Measurements from ENCODE around the gene ADGRG2.
"Not testable (repeated sequence)": the region's sequence is repeated elsewhere in the genome, so short reads cannot be mapped to it uniquely, and the experiment has no call there.

Gene ADGRG2

DNA sequence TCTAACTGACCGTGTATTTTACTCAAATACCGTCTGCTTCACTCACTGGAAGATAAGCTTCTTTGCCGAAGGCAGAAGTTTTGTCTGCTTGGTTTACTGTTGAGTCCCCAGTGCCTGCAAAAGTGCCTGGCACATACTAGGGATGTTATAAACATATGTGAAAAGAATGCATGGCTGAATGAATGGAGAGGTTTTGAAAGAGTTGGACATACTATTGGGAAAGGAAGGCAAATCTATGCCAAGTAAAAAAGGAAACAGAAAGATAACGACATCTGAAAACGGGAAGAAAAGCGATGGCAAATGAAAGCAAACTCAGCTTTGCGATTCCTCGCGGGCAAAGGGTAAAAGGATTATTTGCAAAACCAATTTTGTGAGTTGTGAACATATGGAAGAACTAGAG lies 21.7 kb downstream of the ADGRG2 start:
- Mint-ChIP-seq H3K9me3 (no peaks in the 10 kb centered on the region), H3K4me1 (ENCODE audit: low read depth) (no peaks in the 10 kb centered on the region), H3K27me3 (peaks cover 1% of the 10 kb centered on the region), H3K27ac (no peak overlapping the region), H3K4me3 (no peak overlapping the region), H3K36me3 (ENCODE audit: low read depth) (no peaks in the 10 kb centered on the region)
- intact Hi-C loops (cut with micrococcal nuclease) = no loop called here

DNA sequence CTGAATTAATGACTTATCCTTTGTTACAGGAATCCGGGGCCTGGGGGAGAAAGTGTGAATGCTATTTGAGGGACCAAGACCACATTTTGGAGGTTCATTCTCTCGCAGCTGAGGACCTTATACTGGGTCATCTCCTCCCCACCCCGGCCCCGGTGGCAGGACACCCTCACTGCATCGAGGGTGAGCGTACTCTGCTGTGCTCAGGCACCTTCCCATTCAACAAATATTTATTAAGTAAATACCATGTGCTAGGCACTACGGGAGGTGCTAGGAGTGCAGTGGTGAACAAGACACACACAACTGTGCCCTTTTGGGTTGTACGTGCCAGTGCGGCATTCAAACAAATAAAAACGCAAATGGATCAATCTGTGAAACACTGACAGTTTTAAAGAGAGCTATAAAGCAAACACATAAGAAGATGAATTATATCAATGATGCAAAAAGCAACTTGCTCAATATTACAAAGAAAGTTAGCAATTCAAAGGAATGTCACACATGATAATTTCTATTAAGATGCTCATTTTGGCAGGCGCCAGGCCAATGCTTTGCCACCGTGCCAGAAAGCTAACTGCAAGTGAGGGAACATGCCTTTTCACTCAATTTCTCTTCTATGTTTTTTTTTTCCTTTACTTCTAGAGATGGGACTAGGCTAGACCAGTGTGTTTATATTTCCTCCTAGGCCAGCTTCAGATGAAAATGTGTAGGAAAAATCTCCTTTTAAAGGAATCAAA lies 24.6 kb downstream of the ADGRG2 start:
- no peaks in the 10 kb centered on the region for H3K36me3 Mint-ChIP-seq (ENCODE audit: low read depth)
- peaks cover 1% of the 10 kb centered on the region for H3K27me3 Mint-ChIP-seq
- no peak overlapping the region for H3K27ac Mint-ChIP-seq
- no peak overlapping the region for H3K4me3 Mint-ChIP-seq
- no peaks in the 10 kb centered on the region for H3K4me1 Mint-ChIP-seq (ENCODE audit: low read depth)
- intact Hi-C loops (cut with micrococcal nuclease) = no loop called here
- H3K9me3 Mint-ChIP-seq = no peaks in the 10 kb centered on the region

GRCh38 chrX:19096586-19096985 lies 25.7 kb downstream of the ADGRG2 start:
- Mint-ChIP-seq H3K9me3 (no peaks in the 10 kb centered on the region), H3K36me3 (ENCODE audit: low read depth) (no peaks in the 10 kb centered on the region), H3K4me1 (ENCODE audit: low read depth) (no peaks in the 10 kb centered on the region), H3K27me3 (peaks cover 1% of the 10 kb centered on the region), H3K27ac (no peak overlapping the region), H3K4me3 (no peak overlapping the region)
- intact Hi-C loops (cut with micrococcal nuclease) = no loop called here

DNA sequence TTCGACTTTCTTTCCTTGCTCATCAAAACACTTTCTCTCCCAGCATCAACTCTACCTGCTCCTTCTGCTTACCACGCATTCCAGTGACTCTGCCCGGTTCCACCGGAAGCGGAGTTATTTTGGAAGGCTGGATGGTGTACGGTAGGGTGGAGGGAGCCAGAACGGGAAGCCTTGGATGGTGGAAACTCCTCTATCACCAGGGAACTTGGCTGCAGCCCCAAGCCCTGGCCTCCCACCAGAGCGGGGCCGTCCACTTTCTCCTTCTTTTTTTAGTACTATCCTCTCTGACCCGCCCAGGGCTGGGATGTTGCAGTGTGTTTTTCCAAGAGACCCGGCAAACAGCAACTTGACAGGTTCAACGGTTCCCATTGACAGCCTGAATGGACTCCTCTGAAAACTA lies 27.6 kb downstream of the ADGRG2 start:
- Mint-ChIP-seq H3K27me3 (peaks cover 1% of the 10 kb centered on the region), H3K9me3 (peaks cover 14% of the 10 kb centered on the region), H3K4me3 (no peak overlapping the region), H3K4me1 (ENCODE audit: low read depth) (no peaks in the 10 kb centered on the region), H3K36me3 (ENCODE audit: low read depth) (no peaks in the 10 kb centered on the region), H3K27ac (no peak overlapping the region)
- intact Hi-C loops (cut with micrococcal nuclease) = no loop called here

- intact Hi-C loops (cut with micrococcal nuclease) = no loop called here
- peaks cover 4% of the 10 kb centered on the region for H3K4me1 Mint-ChIP-seq (ENCODE audit: low read depth)
- no peaks in the 10 kb centered on the region for H3K36me3 Mint-ChIP-seq (ENCODE audit: low read depth)
- no peaks in the 10 kb centered on the region for H3K27me3 Mint-ChIP-seq
- H3K27ac Mint-ChIP-seq = no peak overlapping the region
- no peak overlapping the region for H3K4me3 Mint-ChIP-seq
- H3K9me3 Mint-ChIP-seq = peaks cover 19% of the 10 kb centered on the region
Observed at GRCh38 chrX:19091596-19091995, 30.7 kb downstream of the ADGRG2 start.

DNA sequence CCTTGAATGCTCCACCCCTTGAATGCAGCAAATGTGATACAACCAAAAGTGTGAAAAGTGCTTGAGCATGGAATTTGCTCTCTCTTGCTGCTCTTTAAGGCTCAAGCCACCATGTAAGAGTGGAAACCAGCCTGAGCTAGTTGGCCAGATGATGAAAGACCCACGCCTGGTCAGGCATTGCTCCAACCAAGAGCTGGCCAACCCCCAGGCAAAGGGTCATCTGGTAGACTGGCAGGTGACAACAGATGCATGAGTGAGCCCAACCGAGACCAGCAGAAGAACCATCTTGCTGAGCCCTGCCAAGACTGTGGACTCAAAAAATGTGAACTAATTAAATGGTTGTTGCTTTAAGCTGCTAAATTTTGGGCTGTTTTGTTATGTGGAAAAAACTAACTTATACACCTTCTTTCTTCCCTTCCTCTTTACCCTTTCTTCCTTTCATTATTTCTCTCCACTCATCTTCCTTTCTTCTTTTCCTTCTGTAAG lies 32.7 kb downstream of the ADGRG2 start:
- Mint-ChIP-seq H3K9me3 (peaks cover 19% of the 10 kb centered on the region), H3K27me3 (no peaks in the 10 kb centered on the region)
- intact Hi-C loops (cut with micrococcal nuclease) = no loop called here

DNA sequence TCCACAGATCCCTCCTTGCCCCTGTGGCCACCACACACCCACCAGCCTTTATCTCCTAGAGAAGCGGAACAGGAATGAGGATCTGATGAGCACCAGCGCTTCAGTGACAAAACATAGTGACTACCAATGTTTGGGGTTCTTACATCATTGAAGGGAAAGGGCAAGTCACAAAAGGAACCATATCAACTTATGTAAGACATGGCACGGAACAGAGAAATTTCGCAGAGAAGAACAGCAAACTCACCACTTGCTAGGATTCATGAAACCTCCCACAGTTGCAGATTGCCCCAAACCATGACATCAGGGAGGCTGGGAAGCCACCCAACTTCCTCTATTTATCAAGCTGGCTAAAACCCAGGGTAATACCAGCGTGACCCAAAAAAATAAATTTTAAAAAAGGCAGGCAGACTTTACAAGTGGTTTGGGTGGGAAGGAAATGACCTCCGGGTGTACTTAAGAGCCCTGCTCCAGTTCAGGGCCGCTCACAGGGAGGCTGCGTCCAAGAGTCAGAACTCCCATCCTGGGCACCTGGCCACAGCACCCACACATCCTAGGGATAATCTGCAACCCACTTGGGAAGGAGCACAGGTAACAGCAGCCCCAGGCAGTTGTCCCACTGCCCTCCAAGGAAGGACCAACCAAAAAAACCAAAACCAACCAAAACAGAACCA lies 36.0 kb downstream of the ADGRG2 start:
- H3K27ac Mint-ChIP-seq = no peak overlapping the region
- no peaks in the 10 kb centered on the region for H3K36me3 Mint-ChIP-seq (ENCODE audit: low read depth)
- H3K27me3 Mint-ChIP-seq = no peaks in the 10 kb centered on the region
- peaks cover 19% of the 10 kb centered on the region for H3K9me3 Mint-ChIP-seq
- intact Hi-C loops (cut with micrococcal nuclease) = no loop called here
- H3K4me1 Mint-ChIP-seq (ENCODE audit: low read depth) = peaks cover 12% of the 10 kb centered on the region
- no peak overlapping the region for H3K4me3 Mint-ChIP-seq

More for the DNA sequence above, 32.7 kb downstream of the ADGRG2 start:
- H3K4me3 Mint-ChIP-seq = no peak overlapping the region
- H3K4me1 Mint-ChIP-seq (ENCODE audit: low read depth) = peaks cover 12% of the 10 kb centered on the region
- no peak overlapping the region for H3K27ac Mint-ChIP-seq
- H3K36me3 Mint-ChIP-seq (ENCODE audit: low read depth) = no peaks in the 10 kb centered on the region

- H3K27ac Mint-ChIP-seq = no peak overlapping the region
- no peaks in the 10 kb centered on the region for H3K27me3 Mint-ChIP-seq
- H3K9me3 Mint-ChIP-seq = peaks cover 13% of the 10 kb centered on the region
- H3K4me1 Mint-ChIP-seq (ENCODE audit: low read depth) = peaks cover 12% of the 10 kb centered on the region
- H3K4me3 Mint-ChIP-seq = no peak overlapping the region
- intact Hi-C loops (cut with micrococcal nuclease) = no loop called here
- H3K36me3 Mint-ChIP-seq (ENCODE audit: low read depth) = no peaks in the 10 kb centered on the region
Observed at GRCh38 chrX:19085666-19086065, 36.6 kb downstream of the ADGRG2 start.

DNA sequence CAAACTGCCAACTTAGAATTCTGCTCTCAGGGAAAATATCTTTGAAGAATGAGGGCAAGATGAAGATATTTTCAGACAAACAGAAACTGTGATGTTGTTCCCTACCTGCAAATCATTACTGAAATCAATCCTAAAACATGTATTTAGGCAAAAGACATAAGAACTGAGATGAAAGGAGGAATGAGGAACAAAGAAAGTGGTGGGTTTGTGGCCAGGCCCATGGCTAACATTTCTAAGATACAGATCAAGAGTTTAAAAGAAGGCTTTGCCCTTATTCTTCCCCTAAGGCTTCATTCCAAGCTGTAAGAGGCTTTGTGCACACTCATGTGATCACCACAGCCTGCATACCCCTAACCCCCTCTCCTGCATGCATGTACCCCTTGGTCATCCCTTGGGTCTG lies 46.5 kb downstream of the ADGRG2 start:
- no peak overlapping the region for H3K27ac Mint-ChIP-seq
- no peaks in the 10 kb centered on the region for H3K36me3 Mint-ChIP-seq (ENCODE audit: low read depth)
- intact Hi-C loops (cut with micrococcal nuclease) = no loop called here
- H3K9me3 Mint-ChIP-seq = no peaks in the 10 kb centered on the region
- H3K4me1 Mint-ChIP-seq (ENCODE audit: low read depth) = no peaks in the 10 kb centered on the region
- H3K27me3 Mint-ChIP-seq = no peaks in the 10 kb centered on the region
- H3K4me3 Mint-ChIP-seq = no peak overlapping the region

DNA sequence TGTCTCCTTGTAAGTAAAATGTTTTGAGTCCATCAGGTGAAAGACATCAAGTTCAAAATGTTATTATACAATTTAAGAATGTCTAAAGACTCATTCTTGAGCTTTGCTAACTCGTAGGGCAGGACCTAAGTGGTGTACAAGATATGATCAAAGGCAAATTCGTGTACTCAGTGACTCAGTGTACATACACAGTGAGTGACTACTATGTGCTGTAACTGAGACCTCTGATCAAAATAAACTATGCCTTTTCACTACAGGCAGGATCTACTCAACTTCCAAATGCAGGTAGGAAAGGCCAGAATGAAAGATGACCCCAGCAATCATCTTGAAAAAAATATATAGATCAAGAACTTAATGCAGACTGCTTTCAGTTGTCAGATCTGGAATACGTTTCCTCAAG lies 49.9 kb downstream of the ADGRG2 start:
- Mint-ChIP-seq H3K27me3 (no peaks in the 10 kb centered on the region), H3K27ac (no peak overlapping the region), H3K4me1 (ENCODE audit: low read depth) (no peaks in the 10 kb centered on the region), H3K4me3 (no peak overlapping the region), H3K9me3 (no peaks in the 10 kb centered on the region), H3K36me3 (ENCODE audit: low read depth) (no peaks in the 10 kb centered on the region)
- intact Hi-C loops (cut with micrococcal nuclease) = no loop called here

GRCh38 chrX:19070555-19070994 lies 51.7 kb downstream of the ADGRG2 start:
- intact Hi-C loops (cut with micrococcal nuclease) = no loop called here
- Mint-ChIP-seq H3K9me3 (no peaks in the 10 kb centered on the region), H3K4me1 (ENCODE audit: low read depth) (no peaks in the 10 kb centered on the region), H3K27me3 (no peaks in the 10 kb centered on the region), H3K36me3 (ENCODE audit: low read depth) (no peaks in the 10 kb centered on the region), H3K27ac (no peak overlapping the region), H3K4me3 (no peak overlapping the region)

DNA sequence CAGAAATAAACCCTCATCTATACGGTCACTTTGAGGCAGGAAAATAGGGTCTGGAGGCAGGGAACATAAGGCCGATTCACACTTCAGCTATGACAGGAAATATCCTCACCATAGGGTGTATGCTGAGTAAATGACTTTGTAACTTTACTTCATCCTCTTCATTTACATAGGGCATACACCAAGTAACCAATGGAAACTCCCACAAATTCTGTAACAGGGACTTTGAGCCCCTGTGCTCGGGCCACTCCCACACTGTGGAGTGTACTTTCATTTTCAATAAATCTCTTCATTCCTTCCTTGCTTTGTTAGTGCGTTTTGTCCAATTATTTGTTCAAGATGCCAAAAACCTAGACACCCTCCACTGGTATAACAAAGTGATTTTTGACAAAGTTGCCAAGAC lies 55.3 kb downstream of the ADGRG2 start:
- H3K4me3 Mint-ChIP-seq; H3K27ac Mint-ChIP-seq; H3K27me3 Mint-ChIP-seq; H3K36me3 Mint-ChIP-seq (ENCODE audit: low read depth); H3K9me3 Mint-ChIP-seq; H3K4me1 Mint-ChIP-seq (ENCODE audit: low read depth); intact Hi-C loops (cut with micrococcal nuclease): not testable (repeated sequence)

DNA sequence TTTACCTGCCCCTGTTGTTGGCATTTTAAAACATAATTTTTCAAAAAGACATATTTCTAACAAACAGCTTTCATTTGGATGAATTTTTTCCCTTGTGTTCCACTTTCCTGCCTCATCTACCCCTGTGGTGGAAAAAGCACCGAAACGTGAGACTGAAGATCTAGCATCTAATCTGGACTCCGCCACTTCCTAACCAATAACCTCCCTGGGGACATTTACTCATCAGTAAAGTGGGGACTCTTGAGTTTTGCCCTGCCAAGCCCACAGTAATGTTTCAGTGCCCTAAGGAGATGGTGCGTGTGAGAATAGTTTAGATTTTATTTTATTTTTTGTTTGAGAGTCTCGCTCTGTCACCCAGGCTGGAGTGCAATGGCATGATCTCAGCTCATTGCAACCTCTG lies 56.7 kb downstream of the ADGRG2 start:
- no peaks in the 10 kb centered on the region for H3K27me3 Mint-ChIP-seq

GRCh38 chrX:19064175-19064574 lies 58.1 kb downstream of the ADGRG2 start:
- Mint-ChIP-seq H3K4me3 (no peak overlapping the region), H3K9me3 (no peaks in the 10 kb centered on the region), H3K4me1 (ENCODE audit: low read depth) (no peaks in the 10 kb centered on the region), H3K27me3 (no peaks in the 10 kb centered on the region), H3K36me3 (ENCODE audit: low read depth) (no peaks in the 10 kb centered on the region), H3K27ac (no peak overlapping the region)
- intact Hi-C loops (cut with micrococcal nuclease) = no loop called here

More for the DNA sequence above, 56.7 kb downstream of the ADGRG2 start:
- H3K9me3 Mint-ChIP-seq = no peaks in the 10 kb centered on the region
- intact Hi-C loops (cut with micrococcal nuclease) = no loop called here
- no peak overlapping the region for H3K27ac Mint-ChIP-seq
- no peaks in the 10 kb centered on the region for H3K36me3 Mint-ChIP-seq (ENCODE audit: low read depth)
- no peak overlapping the region for H3K4me3 Mint-ChIP-seq
- H3K4me1 Mint-ChIP-seq (ENCODE audit: low read depth) = no peaks in the 10 kb centered on the region
